GM21723 (cell line): Measurements from ENCODE around the gene TMCO4.
"Not testable (repeated sequence)": the region's sequence is repeated elsewhere in the genome, so short reads cannot be mapped to it uniquely, and the experiment has no call there.

ENCODE experiments used
- ATAC-seq: cut with Tn5 transposase; IDR thresholded peaks from one replicate; pipeline ENCODE4 v1.9.1; 2021; ENCODE audit warnings: mild to moderate bottlenecking, moderate library complexity; ENCODE audit not compliant: unreplicated experiment

Gene TMCO4

DNA sequence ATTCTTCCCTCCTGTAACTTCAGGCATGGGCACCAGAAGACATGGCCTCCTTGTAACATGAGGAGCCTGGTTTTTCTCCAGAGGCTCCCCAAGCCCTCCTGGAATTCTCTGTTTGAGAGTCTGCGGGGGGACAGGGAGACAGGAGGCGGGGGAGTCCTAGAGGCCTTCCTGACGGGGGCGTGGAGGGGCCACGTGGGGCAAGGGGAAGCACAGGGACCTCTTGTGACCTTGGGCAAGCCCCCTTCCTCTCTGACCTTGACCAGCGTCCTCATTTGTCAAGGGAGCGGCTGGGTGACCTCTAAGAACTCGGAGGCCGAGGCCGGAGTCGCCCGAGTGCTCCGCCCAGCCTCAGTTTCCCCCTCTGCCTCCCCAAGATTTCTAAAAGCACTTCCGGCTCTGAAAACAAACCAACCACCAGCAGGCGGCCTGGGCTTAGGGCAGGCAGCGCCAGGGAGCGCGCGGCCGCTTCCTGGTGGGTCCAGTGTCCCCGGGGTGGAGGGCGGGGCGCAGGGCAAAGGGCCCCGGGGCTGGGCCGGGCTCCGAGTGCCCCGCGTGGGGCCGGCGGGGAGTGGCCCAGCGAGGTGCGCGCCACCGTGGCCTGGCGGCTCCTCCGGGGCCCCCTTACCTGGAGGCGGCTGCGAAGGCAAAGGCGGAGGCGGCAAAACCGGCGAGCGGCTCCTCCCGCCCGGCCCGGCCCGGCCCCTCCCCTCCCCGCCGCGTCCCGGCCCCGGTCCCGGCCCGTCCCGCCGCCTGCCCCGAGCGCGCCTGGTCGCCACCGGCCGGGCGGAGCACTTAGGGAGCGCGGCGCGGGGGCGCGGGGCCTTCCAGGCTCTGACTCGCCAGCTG is at the start of gene TMCO4:
TSS of gene TMCO4 (minus strand) at position 687 of the 846 bp plus-strand sequence. CDS start 19,158 bp downstream, outside the sequence.
- no peak for ATAC-seq

DNA sequence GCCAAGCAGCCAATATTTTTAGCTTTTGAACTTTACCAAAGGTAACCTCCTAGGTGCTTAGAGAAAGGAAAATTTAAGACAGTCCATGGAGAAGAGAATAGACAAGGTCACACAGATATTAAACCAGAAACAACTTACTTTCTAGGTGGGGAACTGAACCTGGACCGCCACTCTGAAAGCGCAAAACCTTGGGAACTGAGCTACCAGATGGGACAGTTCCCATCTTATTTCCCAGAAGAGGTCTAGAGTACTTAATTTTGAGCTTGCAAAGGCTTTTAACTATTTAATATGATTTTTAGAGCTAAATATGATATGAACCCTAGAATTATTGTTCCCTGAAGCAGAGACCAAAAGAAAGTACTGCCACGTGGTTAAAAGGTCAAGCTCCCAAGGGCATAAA is 49.6 kb upstream of the TMCO4 start:
- ATAC-seq = not testable (repeated sequence)

DNA sequence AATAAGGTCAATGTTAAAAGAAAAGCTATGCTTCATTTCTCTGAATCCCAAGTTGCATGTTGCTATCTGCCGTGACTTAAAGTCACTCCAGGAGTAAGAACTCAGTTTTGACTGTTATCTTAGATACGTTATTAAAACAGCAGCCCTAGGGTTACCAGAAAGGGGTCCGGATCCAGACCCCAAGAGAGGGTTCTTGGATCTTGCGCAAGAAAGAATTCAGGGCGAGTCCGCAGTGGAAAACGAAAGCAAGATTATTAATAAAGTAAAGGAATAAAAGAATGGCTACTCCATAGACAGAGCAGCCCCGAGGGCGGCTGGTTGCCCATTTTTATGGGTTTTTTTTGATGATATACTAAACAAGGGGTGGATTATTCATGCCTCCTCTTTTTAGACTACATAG is 47.6 kb upstream of the TMCO4 start:
- not testable (repeated sequence) for ATAC-seq

DNA sequence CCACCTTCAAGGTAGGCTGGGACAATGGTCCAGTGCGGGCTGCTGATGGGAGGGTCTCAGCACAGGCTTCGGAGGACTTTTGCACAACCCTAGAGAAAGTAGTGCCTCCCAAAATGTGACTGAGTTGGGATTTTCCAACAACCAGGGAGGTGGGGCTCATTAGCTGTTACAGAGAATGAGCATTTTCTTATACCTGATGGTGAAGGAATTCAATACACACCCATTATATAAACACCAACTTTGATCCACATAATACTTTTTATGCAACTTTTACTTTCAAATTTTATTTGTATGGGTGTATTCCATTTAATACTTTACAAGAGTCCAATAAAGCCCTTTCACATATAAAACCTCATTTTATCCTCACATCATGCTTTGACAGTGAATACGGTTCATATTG is 46.6 kb upstream of the TMCO4 start:
- no peak for ATAC-seq

DNA sequence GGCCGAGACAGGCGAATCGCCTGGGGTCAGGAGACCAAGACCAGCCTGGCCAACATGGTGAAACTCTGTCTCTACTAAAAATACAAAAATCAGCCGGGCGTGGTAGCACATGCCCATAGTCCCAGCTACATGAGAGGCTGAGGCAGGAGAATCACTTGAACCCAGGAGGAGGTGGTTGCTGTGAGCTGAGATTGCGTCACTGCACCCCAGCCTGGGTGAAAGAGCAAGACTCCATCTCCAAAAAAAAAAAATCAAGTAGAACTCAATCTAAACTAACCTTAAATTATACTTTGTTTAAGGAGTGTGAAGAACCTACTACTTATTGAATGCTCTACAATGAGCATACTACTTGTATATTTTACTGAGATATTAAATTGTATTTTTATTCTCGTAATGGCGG is 45.8 kb upstream of the TMCO4 start:
- no peak for ATAC-seq

DNA sequence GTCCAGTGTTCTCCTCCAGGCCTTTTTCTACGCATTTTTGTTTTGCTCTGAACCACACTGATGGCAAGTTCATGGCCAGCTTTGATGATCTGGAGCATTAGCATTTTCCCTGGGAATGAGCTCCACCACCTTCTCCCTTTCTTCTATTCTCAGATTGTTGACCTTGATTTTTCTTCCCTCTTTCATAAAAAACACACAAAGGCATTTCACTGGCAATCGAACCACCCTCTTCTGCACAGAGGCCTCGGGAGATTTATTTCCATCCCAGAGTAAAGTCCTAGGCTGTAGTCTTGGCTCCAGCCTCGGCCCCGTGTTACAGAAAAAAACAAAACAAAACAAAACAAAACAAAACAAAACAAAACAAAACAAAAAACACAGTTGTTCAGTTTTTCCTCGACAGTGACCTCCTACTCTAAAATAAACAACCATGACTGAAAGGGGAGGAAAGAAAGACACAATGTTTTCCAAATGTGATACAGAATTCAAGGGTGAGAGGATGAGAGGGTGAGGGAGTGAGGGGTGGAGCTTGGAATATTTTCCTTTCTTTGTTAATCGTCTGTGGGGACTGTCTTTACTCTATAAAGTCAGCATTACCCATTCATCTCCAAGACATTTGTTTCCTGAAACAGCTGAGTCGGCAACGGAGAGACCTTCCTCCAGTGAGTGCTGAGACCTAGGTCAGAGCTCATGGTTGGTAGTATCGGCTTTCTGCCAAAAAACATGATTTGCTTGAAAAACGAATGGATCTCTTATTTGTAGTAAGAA is 45.2 kb upstream of the TMCO4 start:
- no peak for ATAC-seq

DNA sequence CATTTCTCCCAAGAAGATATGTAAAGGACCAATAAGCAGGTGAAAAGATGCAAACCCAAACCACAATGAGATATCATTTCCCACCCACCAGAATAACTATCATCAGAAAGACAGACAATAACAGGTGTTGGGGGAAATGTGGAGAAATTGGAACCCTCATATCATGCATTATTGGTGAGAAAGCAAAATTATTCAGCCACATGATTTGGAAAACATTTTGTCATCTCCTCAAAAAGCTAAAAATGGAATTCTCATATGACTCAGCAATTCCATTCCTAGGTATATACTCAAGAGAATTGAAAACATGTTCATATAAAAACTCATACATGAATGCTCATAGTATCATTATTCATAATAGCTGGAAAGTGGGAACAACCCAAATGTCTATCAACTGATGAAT is 40.5 kb upstream of the TMCO4 start:
- no peak for ATAC-seq

DNA sequence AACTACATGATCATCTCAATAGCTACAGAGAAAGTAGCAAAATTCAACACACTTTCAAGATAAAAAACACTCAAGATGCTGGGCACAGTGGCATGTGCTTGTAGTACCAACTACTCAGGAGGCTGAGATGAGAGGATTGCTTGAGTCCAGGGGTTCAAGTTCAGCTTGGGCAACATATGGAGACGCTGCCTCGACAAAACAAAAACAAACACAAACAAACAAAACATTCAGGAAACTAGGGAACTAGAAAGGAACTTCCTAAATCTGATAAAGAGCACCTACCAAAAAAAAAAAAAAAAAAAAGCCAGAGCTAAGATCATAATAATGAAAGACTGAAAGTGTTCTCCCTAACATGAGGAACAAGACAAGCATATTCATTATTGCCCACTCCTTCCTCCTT is 38.1 kb upstream of the TMCO4 start:
- no peak for ATAC-seq

DNA sequence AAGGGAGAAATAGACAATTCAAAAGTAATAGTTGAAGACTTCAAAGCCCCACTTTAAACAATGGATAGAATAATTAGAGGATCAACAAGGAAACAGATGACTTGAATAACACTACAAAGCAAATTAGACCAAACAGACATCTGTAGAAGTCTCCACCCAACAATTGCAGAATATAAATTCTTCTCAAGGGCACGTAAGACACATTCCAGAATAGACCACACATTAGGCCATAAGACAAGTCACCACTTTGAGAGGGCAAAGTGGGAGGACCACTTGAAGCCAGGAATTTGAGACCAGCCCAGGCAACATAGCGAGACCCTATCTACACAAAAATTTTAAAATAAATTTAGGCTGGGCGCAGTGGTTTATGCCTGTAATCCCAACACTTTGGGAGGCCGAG is 35.9 kb upstream of the TMCO4 start:
- no peak for ATAC-seq

DNA sequence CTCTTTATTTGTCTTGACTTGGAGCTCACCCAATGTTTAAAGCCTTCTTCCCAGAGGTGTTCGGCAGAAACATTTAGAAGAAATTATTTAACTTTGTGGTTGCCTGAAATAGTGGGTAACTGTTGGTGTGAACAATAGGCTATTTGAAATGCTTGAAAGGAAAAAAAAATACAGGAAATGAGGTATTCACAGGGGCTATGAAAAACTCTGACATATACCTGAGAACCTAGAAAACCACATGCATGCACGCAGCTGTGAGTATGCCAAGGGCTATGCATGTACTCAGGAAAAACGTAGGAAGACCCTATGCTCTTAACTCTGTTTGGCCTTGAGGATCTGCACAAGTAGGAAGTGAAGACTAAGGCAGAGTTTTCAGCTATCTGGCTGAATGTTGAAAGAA is 31.7 kb upstream of the TMCO4 start:
- no peak for ATAC-seq

DNA sequence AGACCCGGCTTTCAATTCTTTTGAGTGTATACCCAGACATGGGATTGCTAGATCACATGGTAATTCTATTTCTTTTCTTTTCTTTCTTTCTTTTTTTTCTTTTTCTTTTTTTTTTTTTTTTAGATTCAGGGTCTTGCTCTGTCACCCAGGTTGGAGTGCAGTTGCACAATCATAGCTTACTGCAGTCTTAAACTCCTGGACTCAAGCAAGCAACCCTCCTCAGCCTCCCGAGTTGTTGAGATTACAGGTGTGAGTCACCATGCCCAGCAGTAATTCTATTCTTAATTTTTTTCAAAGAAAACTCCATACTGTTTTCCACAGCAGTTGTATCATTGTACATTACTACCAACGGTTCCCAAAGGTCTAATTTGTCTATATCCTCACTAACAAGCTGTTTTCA is 28.8 kb upstream of the TMCO4 start:
- no peak for ATAC-seq

DNA sequence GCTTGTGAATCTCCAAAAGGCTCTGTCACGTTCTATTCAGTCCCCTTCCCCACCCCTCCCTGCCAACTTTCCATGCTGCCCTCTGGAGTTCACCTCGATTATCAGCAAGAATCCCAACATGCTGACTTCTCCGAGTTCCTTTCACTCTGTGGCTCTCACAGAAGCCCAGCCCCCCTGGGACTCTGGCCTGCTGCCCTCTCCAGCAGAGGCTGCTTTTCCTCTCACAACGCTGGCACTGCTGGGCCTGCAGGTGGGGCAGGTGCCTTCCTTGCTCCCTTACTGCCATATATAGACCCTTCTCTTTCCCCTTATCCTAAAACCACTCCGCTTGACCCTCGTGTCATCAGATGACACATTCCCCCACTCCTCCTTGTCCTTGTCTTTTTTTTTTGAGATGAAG is 25.6 kb upstream of the TMCO4 start:
- no peak for ATAC-seq

DNA sequence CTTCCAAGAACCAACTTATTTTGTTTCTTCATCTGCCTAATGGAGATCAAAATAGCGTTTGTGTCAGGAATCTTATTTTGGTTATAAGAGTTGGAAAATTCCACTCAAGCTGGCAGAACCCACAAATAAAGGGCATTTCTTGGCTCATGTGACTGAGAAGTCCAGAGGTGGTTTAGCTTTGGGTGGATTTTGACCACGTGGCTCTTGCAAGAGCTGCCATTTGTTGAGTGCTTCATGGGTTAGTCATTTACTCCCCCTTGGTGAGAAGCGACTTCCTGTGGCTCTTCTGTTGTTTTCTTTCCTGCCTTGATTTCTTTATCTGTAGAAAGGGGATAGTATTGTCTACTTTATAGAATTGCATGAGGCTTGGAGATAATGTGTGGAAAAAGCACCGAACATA is 24.8 kb upstream of the TMCO4 start:
- no peak for ATAC-seq

DNA sequence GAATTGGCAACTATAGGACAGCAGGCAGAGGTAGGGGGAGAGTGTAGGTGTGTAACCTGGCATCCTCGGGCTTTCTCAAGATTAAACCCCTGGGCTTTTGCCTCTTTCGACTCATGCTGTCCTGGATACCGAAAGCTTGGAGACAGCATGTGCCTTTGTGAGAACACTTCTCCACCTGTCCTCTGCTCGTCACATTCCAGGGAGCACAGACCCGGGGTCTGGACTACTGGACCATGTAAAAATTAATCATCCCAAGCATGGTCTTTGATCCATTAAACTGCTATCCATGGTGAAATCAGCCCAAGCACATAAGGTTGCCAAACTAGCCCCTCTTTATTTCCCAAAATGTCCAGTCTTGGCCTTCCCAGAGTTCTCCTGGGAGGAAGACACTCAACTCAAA is 24.3 kb upstream of the TMCO4 start:
- no peak for ATAC-seq

DNA sequence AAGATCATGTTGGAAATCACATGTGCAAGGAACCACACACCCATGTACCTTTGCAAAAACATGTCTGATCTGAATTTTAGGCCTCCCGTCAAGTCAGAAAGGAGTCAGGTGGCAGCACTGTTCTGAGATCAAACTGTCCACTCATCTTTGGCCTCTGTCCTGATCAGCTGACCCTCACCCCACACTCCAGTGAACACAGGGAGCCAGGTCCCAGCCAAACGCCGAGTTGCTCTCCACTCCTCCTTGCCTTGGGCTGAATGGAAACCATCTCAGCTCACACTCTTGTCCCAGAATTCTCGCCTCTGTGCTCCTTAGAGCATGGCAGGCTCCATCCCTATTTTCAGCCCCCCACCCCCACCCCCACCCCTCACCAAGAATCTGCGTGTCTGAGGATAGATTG is 20.0 kb upstream of the TMCO4 start:
- ATAC-seq = no peak

DNA sequence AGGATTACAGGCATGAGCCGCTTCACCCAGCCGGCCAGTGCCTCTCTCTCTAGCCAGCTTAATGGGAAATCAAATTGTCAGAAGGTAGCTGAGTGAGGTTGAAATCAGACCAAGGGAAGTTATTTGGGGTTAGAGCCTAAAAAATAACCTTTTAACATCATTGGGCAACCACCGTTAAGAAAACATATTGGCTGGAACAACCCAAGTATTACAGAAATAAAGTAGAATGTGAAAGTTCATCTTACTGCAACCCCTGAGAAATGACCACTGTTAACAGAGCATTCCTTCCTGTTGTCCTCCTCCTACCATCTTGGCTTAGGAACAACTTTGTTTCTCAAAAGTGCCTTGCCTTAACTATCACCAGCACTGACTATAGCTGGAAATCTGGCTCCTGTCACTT is 18.6 kb upstream of the TMCO4 start:
- no peak for ATAC-seq

DNA sequence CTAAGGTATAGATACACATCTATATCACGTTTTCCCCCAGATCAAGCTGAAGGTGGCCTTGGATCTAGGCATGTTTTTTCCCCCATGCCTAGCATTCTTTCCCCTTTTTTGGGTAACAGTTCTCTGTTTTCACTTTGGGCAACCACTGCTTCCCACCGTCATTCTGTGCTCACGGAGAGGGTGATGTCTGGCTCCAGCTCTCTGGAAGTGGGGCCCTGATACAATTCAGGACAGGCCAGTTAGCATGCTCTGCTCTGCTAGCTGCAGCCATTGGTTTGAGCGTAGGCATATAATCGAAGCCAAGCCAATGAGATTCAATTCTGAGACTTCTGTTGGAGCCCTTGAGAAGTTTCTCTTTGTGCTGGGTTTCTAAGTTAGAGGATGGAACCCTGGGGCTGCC is 17.4 kb upstream of the TMCO4 start:
- ATAC-seq = no peak

DNA sequence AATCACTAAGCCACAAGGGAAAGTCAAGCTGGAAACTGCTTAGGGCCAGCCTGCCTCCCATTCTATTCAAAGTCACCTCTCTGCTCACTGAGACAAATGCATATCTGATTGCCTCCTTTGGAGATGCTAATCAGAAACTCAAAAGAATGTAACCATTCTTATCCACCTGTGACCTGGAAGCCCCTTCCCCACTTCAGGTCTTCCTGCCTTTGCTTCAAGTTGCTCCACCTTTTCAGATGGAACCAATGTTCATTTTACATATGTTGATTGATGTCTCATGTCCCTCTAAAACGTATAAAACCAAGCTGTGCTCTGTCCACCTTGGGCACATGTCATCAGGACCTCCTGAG is 17.0 kb upstream of the TMCO4 start:
- not testable (repeated sequence) for ATAC-seq

DNA sequence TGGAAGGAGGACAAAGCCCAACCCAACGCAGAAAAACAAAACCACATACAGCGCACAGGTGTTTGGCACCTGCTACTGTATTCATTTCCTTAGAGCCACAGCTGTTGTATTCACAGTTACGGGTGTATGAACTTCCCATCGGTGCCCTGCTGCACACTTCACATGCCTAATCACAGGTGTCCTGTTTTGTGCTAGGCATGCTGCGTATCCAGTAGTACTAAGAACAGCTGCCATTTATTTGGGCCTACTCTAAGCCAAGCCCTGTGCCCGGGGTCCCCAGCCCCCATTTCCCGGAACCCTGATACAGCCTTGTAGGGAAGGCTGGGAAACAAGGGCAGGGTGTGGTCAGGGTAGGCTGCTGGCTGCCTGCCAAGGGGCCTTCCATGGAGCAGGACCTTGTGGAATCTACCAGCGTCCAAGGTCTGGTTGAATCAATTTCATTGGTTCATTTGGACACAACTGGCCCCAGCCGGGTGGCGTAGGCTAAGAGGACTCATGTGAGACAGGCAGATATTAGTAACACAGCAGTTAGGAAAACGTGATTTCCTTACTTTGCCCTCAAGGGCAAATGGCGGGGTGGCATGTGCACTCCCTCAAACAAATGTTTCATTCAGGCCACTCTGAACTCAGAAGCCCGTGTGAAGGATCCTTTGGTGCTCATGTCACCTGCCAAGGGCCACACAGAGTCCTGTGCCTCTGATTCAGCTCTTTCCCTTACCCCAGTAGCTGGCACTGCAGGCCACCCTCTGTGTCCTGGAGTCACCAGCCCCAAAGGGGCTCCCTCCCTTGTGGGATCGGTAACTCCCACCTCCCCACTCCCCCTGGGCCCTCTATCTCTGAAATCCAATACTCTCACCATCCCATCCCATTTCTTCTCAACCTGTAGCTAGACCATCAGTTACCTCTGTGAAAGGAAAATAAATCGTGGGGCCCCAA is 16.4 kb upstream of the TMCO4 start:
- no peak for ATAC-seq

DNA sequence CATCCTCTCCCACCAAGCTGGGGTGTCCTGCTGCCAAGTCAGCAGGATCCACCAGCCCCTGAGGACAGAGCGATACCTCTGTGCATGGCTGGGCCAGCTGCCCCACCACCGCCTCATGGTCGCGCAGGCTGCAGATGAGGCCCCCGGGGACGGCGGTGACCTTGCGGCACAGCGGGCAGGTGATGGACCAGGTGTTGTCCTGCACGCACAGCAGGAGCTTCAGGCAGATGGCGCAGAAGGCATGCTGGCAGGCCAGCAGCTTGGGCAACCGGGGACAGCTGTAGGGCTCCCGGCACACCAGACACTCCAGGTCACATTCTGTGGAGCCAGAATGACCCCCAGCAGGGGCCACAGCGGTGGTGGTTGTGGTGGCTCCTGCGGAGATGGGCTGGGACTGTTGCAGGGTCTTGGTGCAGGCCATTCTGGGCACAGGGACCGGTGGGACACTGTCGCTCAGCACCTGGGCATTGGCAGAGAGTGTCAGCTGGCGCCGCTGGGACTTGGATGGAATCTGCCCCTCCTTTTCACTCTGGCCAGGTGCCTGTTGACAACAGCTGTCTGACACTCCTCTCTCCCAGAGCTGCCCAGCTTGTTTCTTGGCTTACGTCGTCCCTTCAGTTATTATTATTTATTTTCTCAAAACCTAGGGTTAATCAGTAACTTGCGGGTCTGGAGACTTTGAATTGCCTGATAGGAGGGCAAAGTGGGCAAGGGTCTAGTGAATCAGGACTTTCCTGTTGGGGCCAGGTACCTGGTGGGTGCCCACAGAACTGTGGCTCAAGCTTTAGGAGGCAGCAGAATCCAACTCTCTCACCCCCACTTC is 15.2 kb upstream of the TMCO4 start, which contains the start of gene RNF186:
TSS of gene RNF186 (minus strand) at position 603 of the 823 bp plus-strand sequence. CDS start at position 421, 182 bp downstream.
- no peak for ATAC-seq
